Measurements from ENCODE around the gene KCNH1.
"Not testable (repeated sequence)": the region's sequence is repeated elsewhere in the genome, so short reads cannot be mapped to it uniquely, and the experiment has no call there.

The KCNH1 gene

GRCh38 chr1:211099393-211099792 is 34.6 kb downstream of the KCNH1 start:
- no peak for DNase-seq

- DNase-seq: no peak
Observed at GRCh38 chr1:211095381-211095780, 38.6 kb downstream of the KCNH1 start.

GRCh38 chr1:211092955-211093354 is 41.0 kb downstream of the KCNH1 start:
- DNase-seq: no peak

GRCh38 chr1:211091867-211092266 is 42.1 kb downstream of the KCNH1 start:
- no peak for DNase-seq

- no peak for DNase-seq
Observed at GRCh38 chr1:211089536-211089935, 44.4 kb downstream of the KCNH1 start.

GRCh38 chr1:211088156-211088555 is 45.8 kb downstream of the KCNH1 start:
- no peak for DNase-seq

GRCh38 chr1:211082824-211083223 is 51.1 kb downstream of the KCNH1 start:
- no peak for DNase-seq

- DNase-seq: not testable (repeated sequence)
Observed at GRCh38 chr1:211081447-211081846, 52.5 kb downstream of the KCNH1 start.

GRCh38 chr1:211068976-211069375 is 65.0 kb downstream of the KCNH1 start:
- DNase-seq: no peak

GRCh38 chr1:211066781-211067384 is 67.1 kb downstream of the KCNH1 start:
- no peak for DNase-seq

- not testable (repeated sequence) for DNase-seq
Observed at GRCh38 chr1:211041838-211042237, 92.1 kb downstream of the KCNH1 start.

GRCh38 chr1:211037095-211037494 is 96.9 kb downstream of the KCNH1 start:
- no peak for DNase-seq

GRCh38 chr1:211036381-211037060 is 97.4 kb downstream of the KCNH1 start:
- no peak for DNase-seq

- DNase-seq: no peak
Observed at GRCh38 chr1:211035821-211036380, 98.0 kb downstream of the KCNH1 start.

- no peak for DNase-seq
Observed at GRCh38 chr1:211033921-211034525, 99.9 kb downstream of the KCNH1 start.

GRCh38 chr1:211024901-211025300 is 109.0 kb downstream of the KCNH1 start:
- DNase-seq: no peak

- no peak for DNase-seq
Observed at GRCh38 chr1:211019266-211019665, 114.7 kb downstream of the KCNH1 start.

- no peak for DNase-seq
Observed at GRCh38 chr1:211018690-211019089, 115.3 kb downstream of the KCNH1 start.

GRCh38 chr1:211017075-211017718 is 116.8 kb downstream of the KCNH1 start:
- DNase-seq: no peak

GRCh38 chr1:211014275-211014674 is 119.7 kb downstream of the KCNH1 start:
- no peak for DNase-seq

- no peak for DNase-seq
Observed at GRCh38 chr1:211013346-211014240, 120.4 kb downstream of the KCNH1 start.

- DNase-seq: not testable (repeated sequence)
Observed at GRCh38 chr1:211011128-211011527, 122.8 kb downstream of the KCNH1 start.

Measured in CD4-positive, alpha-beta T cell treated with Interleukin-17A for 1 hour (primary cell).